PC-9 (cell line): ENCODE results near the gene BCL2. TPM values are rescaled to one million over a fixed set of nuclear protein-coding genes. Genes with fewer than 3 reads are reported as not detected.

Experiments used
- BruUV-seq: library from RNA; stranded (reverse); fragments of 400-500 nt; replicated peaks from 2 replicates; lab custom pipeline; 2021; lab: Mats Ljungman, UMichigan
- CTCF ChIA-PET: fragments of 300-600 bp; sonication (Branson Sonifier 250); formaldehyde crosslinking; loops from one replicate; lab custom pipeline; 2022; ENCODE audit warnings: antibody characterized with exemption; lab: Charles Lee
- POLR2A ChIA-PET: fragments of 300-600 bp; sonication (Branson Sonifier 250); formaldehyde crosslinking; loops from one replicate; lab custom pipeline; 2022; ENCODE audit warnings: antibody characterized with exemption; ENCODE audit not compliant: unreplicated experiment; lab: Charles Lee
- DNase-seq, 2 experiments: peaks; one replicate each; pipeline versions ENCODE4 v3.0.0 to v3.0.0-alpha.2; 2015 to 2022; ENCODE audit warnings: mixed read lengths in 1 of 2
- H2AFZ ChIP-seq: fragments of 200-600 bp; sonication (generic); 2 replicates; pipeline ENCODE4 v1.8.1; 2017; ENCODE audit warnings: antibody characterized with exemption
- H3F3A ChIP-seq: fragments of 200-600 bp; sonication (generic); 2 replicates; pipeline ENCODE4 v1.8.1; 2017; ENCODE audit warnings: antibody characterized with exemption, mild to moderate bottlenecking, low read depth; ENCODE audit not compliant: insufficient read depth
- H3K27ac ChIP-seq: fragments of 200-600 bp; sonication (generic); 2 replicates; pipeline ENCODE4 v1.6.1; 2016; ENCODE audit warnings: mixed run types
- H3K27me3 ChIP-seq: fragments of 200-600 bp; sonication (generic); 2 replicates; pipeline ENCODE4 v1.6.1; 2016; ENCODE audit warnings: low read depth, mixed run types; ENCODE audit not compliant: insufficient read depth
- H3K36me3 ChIP-seq: fragments of 200-600 bp; sonication (generic); 2 replicates; pipeline ENCODE4 v1.6.1; 2016; ENCODE audit warnings: low read depth, mixed run types
- H3K4me1 ChIP-seq: fragments of 200-600 bp; sonication (generic); replicated peaks from 2 replicates; pipeline ENCODE4 v1.6.1; 2016; ENCODE audit warnings: mixed run types; ENCODE audit not compliant: insufficient read depth
- H3K4me2 ChIP-seq: fragments of 200-600 bp; sonication (generic); 2 replicates; pipeline ENCODE4 v1.6.1; 2017; ENCODE audit warnings: mixed run types
- H3K4me3 ChIP-seq: fragments of 200-600 bp; sonication (generic); 2 replicates; pipeline ENCODE4 v1.6.1; 2016; ENCODE audit warnings: mixed run types
- H3K79me2 ChIP-seq: fragments of 200-600 bp; sonication (generic); 2 replicates; pipeline ENCODE4 v1.6.1; 2017; ENCODE audit warnings: low read depth, mixed run types
- H3K9me2 ChIP-seq: fragments of 200-600 bp; sonication (generic); 2 replicates; pipeline ENCODE4 v1.8.1; 2017; ENCODE audit warnings: mild to moderate bottlenecking; ENCODE audit not compliant: insufficient read depth
- H3K9me3 ChIP-seq: fragments of 200-600 bp; sonication (generic); 2 replicates; pipeline ENCODE4 v1.8.1; 2016; ENCODE audit warnings: low read depth; ENCODE audit not compliant: insufficient read depth
- H4K20me1 ChIP-seq: fragments of 200-600 bp; sonication (generic); 2 replicates; pipeline ENCODE4 v1.8.1; 2017; ENCODE audit not compliant: insufficient read depth
- EZH2 ChIP-seq: fragments of 200-600 bp; sonication (generic); IDR thresholded peaks from 2 replicates; pipeline ENCODE4 v1.8.0; 2017; ENCODE audit warnings: antibody characterized with exemption, low read depth
- intact Hi-C: fragments of 100-400 bp; cut with micrococcal nuclease; formaldehyde crosslinking; loops from one replicate; pipeline ENCODE4 v1.10.0; 2022; ENCODE audit not compliant: unreplicated experiment
- total RNA-seq: library from RNA; stranded (reverse); gene quantifications from 2 replicates; pipeline ENCODE4 v1.2.3, GENCODE V29; 2021
- TF ChIP-seq, protein P1 (sequence below): fragments of 200-600 bp; sonication (generic); conservative IDR thresholded peaks from 2 replicates; pipeline ENCODE4 v1.6.1; 2017; ENCODE audit warnings: mixed run types, antibody characterized with exemption, mild to moderate bottlenecking, moderate library complexity

The BCL2 gene
- total RNA-seq, 1 experiment from 2014 or later = 2.0 TPM

DNA sequence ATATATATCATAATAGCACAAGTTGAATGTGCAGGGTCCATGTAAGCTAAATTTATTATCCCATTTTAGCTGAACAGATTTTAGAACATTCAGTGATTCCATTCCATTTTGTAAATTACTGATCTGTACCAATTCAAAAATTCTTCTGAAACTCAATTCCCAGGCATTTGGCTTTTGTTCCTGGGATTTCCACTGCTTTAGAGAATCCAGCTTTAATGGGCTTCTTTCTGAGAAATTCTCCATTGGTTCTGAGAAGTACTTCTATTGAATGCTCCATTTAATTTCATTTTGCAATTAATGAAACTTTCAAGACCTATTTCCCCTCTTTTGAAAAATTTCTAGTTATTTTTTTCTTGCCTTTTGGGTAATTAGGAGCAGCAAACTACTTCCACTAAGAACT, 36.8 kb downstream of the BCL2 start:
- no peaks in the 10 kb centered on the region for H3F3A ChIP-seq
- ChIA-PET POLR2A (no interaction called here), CTCF (no interaction called here)
- no peak overlapping the region for H3K4me3 ChIP-seq
- no peak overlapping the region for H2AFZ ChIP-seq
- H3K4me2 ChIP-seq = no peak overlapping the region
- H3K27ac ChIP-seq = no peak overlapping the region
- H3K9me2 ChIP-seq = no peaks in the 10 kb centered on the region
- no peaks in the 10 kb centered on the region for H3K79me2 ChIP-seq
- no TSS peak for BruUV-seq
- no peaks in the 10 kb centered on the region for H3K27me3 ChIP-seq
- no peak for TF ChIP-seq EZH2
- TF ChIP-seq, protein P1, sequence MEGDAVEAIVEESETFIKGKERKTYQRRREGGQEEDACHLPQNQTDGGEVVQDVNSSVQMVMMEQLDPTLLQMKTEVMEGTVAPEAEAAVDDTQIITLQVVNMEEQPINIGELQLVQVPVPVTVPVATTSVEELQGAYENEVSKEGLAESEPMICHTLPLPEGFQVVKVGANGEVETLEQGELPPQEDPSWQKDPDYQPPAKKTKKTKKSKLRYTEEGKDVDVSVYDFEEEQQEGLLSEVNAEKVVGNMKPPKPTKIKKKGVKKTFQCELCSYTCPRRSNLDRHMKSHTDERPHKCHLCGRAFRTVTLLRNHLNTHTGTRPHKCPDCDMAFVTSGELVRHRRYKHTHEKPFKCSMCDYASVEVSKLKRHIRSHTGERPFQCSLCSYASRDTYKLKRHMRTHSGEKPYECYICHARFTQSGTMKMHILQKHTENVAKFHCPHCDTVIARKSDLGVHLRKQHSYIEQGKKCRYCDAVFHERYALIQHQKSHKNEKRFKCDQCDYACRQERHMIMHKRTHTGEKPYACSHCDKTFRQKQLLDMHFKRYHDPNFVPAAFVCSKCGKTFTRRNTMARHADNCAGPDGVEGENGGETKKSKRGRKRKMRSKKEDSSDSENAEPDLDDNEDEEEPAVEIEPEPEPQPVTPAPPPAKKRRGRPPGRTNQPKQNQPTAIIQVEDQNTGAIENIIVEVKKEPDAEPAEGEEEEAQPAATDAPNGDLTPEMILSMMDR = no peak
- H3K4me1 ChIP-seq = no peaks in the 10 kb centered on the region
- H3K36me3 ChIP-seq = no peaks in the 10 kb centered on the region
- no peaks in the 10 kb centered on the region for H3K9me3 ChIP-seq
- intact Hi-C loops = no loop called here
- DNase-seq = no peak
- no peaks in the 10 kb centered on the region for H4K20me1 ChIP-seq

DNA sequence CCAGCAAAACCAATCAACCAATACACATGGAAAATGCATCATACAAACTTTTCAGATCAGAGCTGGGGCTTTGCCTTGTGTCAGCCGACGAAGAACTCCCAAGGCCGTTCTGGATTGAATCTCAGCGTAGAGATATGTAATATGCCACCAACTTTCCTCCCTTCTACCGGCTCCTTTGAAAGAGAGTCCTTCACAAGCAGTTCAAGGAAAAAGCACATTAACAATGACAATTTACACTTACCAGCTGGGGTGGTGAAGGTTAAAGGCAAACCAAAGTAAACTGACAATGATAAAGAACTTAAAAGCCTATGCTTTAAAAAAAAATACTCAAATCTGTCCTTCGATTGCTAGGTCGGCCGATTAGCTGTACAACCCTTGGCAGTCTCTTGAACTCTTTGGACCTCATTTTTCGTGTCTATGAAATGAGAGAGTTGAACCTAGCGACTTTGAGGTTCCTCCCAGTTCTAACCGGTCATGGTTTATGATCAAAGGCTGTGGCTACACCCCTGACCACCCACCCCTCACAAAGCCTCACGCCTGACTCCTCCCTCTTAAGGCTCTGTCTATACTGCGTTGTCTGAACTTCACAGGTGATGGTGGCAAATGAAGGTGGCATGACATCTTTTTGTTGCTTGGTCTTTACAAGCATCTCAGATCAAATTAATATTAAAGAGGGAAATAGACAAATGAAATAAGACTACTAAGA, 46.2 kb downstream of the BCL2 start:
- H3K27ac ChIP-seq = no peak overlapping the region
- ChIA-PET CTCF (no interaction called here), POLR2A (no interaction called here)
- H3K36me3 ChIP-seq = no peaks in the 10 kb centered on the region
- H3F3A ChIP-seq = no peaks in the 10 kb centered on the region
- no peaks in the 10 kb centered on the region for H3K9me2 ChIP-seq
- no TSS peak for BruUV-seq
- intact Hi-C loops = no loop called here
- DNase-seq = no peak
- TF ChIP-seq, protein P1 = no peak
- no peak overlapping the region for H3K4me2 ChIP-seq
- no peaks in the 10 kb centered on the region for H4K20me1 ChIP-seq
- no peaks in the 10 kb centered on the region for H3K27me3 ChIP-seq
- no peaks in the 10 kb centered on the region for H3K79me2 ChIP-seq
- no peak overlapping the region for H2AFZ ChIP-seq
- no peaks in the 10 kb centered on the region for H3K4me1 ChIP-seq
- no peaks in the 10 kb centered on the region for H3K9me3 ChIP-seq
- H3K4me3 ChIP-seq = no peak overlapping the region

DNA sequence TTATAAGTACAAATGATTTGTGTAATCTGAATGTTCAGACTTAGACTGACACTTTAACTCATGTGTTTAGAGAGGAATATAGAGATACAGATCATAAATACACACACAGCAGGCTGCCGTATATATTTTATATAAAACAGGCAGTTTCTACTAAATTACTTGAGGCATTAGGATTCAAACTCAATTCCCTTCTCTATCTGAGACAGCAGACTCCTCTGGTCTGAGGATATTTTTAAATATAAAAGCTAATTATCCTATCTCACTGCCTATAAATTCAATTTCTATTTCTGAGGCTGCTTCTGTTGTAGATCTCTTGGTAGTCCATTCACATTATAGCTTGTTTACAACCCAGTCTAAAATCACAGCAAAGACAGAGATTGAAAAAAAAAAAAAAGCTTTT, 46.9 kb downstream of the BCL2 start:
- POLR2A ChIA-PET = no interaction called here

More for the DNA sequence above, 46.9 kb downstream of the BCL2 start:
- H3F3A ChIP-seq = no peaks in the 10 kb centered on the region
- no peaks in the 10 kb centered on the region for H3K9me3 ChIP-seq
- intact Hi-C loops = no loop called here
- H4K20me1 ChIP-seq = no peaks in the 10 kb centered on the region
- CTCF ChIA-PET = no interaction called here
- no peaks in the 10 kb centered on the region for H3K9me2 ChIP-seq
- no TSS peak for BruUV-seq
- no peaks in the 10 kb centered on the region for H3K79me2 ChIP-seq
- no peaks in the 10 kb centered on the region for H3K4me1 ChIP-seq
- H3K27me3 ChIP-seq = no peaks in the 10 kb centered on the region
- H2AFZ ChIP-seq = no peak overlapping the region
- TF ChIP-seq EZH2 = no peak
- TF ChIP-seq, protein P1 = no peak
- no peak for DNase-seq
- H3K4me3 ChIP-seq = no peak overlapping the region
- no peaks in the 10 kb centered on the region for H3K36me3 ChIP-seq
- H3K27ac ChIP-seq = no peak overlapping the region
- H3K4me2 ChIP-seq = no peak overlapping the region
